Erythroblast (primary cell): Measurements from ENCODE around the gene DRG1.
A peak's percentile ranks its signal among the peaks of the same experiment; 100 is the strongest.
"Not testable (repeated sequence)": the region's sequence is repeated elsewhere in the genome, so short reads cannot be mapped to it uniquely, and the experiment has no call there.

ENCODE experiments used
- DNase-seq, 2 experiments: peaks; one replicate each; lab custom pipeline; 2025; lab: John Stamatoyannopoulos, UW
- GATA1 ChIP-seq: IDR thresholded peaks from 2 replicates; pipeline ENCODE4 v1.6.1; 2011; ENCODE audit warnings: low read depth, mild to moderate bottlenecking, control low read depth, low read length, moderate library complexity
- POLR2A ChIP-seq: IDR thresholded peaks from 2 replicates; pipeline ENCODE4 v1.6.1; 2011; ENCODE audit warnings: mild to moderate bottlenecking, low read length

The DRG1 gene

DNA sequence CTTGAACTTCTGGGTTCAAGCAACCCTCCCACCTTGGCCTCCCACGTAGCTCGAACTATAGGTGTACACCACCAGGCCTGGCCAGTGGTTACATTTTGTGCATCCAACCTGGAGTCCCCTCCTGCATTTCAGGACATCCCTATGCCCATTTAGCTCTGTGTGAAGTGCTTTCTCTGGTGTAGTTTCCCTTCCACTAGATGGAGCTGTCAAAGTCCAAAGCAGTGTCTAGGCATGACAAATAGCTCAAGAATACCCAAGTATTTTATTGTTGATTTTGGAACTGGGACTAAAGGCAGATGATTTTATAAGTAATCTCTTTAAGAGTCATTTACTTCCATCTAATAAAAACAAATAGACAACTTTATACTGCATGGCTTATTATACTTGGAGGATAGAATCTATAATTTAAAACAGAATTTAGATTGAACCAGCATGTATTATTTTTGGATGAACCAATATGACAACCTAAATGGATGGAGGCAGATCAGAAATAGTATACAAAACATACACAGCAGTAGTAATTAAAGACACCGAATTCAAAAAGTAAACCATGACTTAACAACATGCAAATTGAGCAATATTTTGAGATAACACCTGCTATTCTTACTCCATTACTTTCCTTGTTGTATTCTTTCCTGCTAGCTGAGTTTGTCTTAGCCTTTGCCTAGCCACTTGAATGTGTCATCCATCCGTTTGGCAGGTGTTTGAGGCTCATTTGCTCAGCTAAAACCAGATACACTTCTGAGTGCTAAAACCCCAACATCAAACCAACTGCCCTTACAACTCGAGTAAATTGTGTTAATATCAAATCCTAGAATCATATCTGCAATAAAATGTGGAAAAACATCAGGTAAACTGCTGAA, 52.5 kb downstream of the DRG1 start:
- DNase-seq, result peak; percentile 44 to 61
- TF ChIP-seq POLR2A (no peak), GATA1 (no peak)

DNA sequence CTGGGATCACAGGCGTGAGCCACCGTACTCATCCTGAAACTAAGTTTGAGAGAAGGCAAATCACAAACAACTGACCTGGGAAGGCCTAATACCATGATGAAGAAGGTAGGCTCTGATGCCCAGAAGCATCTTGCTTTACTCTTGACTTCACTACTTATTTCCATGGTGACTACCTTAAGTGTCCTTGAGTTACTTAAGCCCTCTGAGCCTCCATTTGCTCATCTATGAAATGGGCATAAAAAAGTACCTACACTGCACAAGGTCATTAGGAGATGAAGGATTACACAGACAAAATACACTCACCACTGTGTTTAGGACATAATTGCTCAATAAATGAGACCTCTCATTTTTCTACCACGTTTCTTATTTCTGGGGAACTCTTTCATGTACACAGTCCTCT, 62.3 kb downstream of the DRG1 start:
- DNase-seq, result no peak
- TF ChIP-seq POLR2A (no peak), GATA1 (no peak)

- no peak for DNase-seq
- no peak for TF ChIP-seq POLR2A
- no peak for TF ChIP-seq GATA1
These were observed 65.9 kb downstream of the DRG1 start for GRCh38 chr22:31465307-31465706.

GRCh38 chr22:31474743-31475142, 75.3 kb downstream of the DRG1 start:
- DNase-seq, result no peak
- TF ChIP-seq GATA1 (no peak), POLR2A (no peak)

DNA sequence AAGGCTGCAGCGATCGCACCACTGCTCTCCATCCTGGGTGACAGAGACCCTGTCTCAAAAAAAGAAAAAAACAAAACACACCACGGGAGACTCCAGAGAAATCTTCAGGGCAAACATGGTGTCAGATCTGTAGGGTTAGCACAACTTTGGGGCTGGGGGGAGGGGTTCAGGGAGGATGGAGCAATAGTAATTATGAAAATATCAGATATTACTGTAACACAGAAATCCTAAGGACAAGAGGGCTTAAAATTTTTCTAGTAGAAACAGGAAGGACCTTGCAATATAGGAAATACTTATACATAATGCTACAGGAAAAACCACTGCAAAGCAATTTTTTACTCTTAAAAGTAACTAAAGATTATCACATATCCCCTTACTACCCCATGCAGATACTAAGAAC, 76.4 kb downstream of the DRG1 start:
- TF ChIP-seq POLR2A (no peak), GATA1 (no peak)

DNA sequence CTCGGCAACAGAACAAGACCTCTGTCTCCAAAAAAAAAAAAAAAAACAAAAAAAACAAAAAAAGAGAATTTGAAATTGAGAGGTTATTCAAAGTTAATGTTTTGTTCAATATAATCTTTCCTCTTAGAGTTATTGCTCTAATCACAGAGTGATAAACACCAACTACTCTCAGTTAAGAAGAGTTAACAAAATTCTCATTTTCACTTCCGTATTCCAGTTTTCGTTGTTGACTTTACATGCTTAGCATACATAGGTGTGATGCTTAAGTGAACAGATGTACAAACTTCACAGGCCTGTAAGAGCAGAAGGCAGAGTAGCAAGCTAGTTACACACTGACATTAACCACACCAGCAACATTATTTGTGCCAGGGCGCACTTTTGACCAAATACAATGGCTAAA, 77.9 kb downstream of the DRG1 start:
- no peak for DNase-seq
- no peak for TF ChIP-seq GATA1
- TF ChIP-seq POLR2A, result no peak

More for the DNA sequence above, 76.4 kb downstream of the DRG1 start:
- DNase-seq, result no peak

- no peak for DNase-seq
These were observed 81.7 kb downstream of the DRG1 start for GRCh38 chr22:31481129-31481528.

GRCh38 chr22:31482470-31482869, 83.1 kb downstream of the DRG1 start:
- not testable (repeated sequence) for DNase-seq

More at GRCh38 chr22:31481129-31481528, 81.7 kb downstream of the DRG1 start:
- TF ChIP-seq GATA1 (no peak), POLR2A (no peak)
